ENCODE measurements around the gene DUSP11.
"Not testable (repeated sequence)": the region's sequence is repeated elsewhere in the genome, so short reads cannot be mapped to it uniquely, and the experiment has no call there.

Gene DUSP11

GRCh38 chr2:73811878-73812277 is 32.0 kb upstream of the DUSP11 start:
- Mint-ChIP-seq H3K36me3 (ENCODE audit: low read depth) (no peaks in the 10 kb centered on the region), H3K27me3 (no peaks in the 10 kb centered on the region), H3K4me3 (no peak overlapping the region), H3K27ac (no peak overlapping the region), H3K4me1 (no peaks in the 10 kb centered on the region), H3K9me3 (no peaks in the 10 kb centered on the region)
- DNase-seq (no peak), ATAC-seq (no peak)

GRCh38 chr2:73783883-73784282 is 4.0 kb upstream of the DUSP11 start, which contains the start of gene C2orf78:
Gene C2orf78, plus strand, starts transcription at chr2:73784183. Its CDS starts 127 bp downstream, at chr2:73784310.
- DNase-seq; H3K36me3 Mint-ChIP-seq (ENCODE audit: low read depth); ATAC-seq; H3K27me3 Mint-ChIP-seq; H3K27ac Mint-ChIP-seq; H3K4me1 Mint-ChIP-seq; H3K4me3 Mint-ChIP-seq; H3K9me3 Mint-ChIP-seq: not testable (repeated sequence)

- H3K4me3 Mint-ChIP-seq; H3K36me3 Mint-ChIP-seq (ENCODE audit: low read depth); ATAC-seq; H3K9me3 Mint-ChIP-seq; DNase-seq; H3K27me3 Mint-ChIP-seq; H3K27ac Mint-ChIP-seq: not testable (repeated sequence)
- peaks cover 13% of the 10 kb centered on the region for H3K4me1 Mint-ChIP-seq
Measured at GRCh38 chr2:73783402-73783801, 3.5 kb upstream of the DUSP11 start.

GRCh38 chr2:73780237-73780582 is 307 bp upstream of the DUSP11 start:
- Mint-ChIP-seq H3K27ac (peak overlapping the region; percentile 97), H3K36me3 (ENCODE audit: low read depth) (peaks cover 19% of the 10 kb centered on the region), H3K27me3 (peaks cover 2% of the 10 kb centered on the region), H3K4me3 (peak overlapping the region; percentile 100), H3K4me1 (peaks cover 27% of the 10 kb centered on the region), H3K9me3 (no peaks in the 10 kb centered on the region)
- DNase-seq (no peak), ATAC-seq (no peak)

- DNase-seq, ATAC-seq, H3K27me3 Mint-ChIP-seq, H3K9me3 Mint-ChIP-seq: not testable (repeated sequence)
- peak overlapping the region; percentile 100 for H3K4me3 Mint-ChIP-seq
- peaks cover 29% of the 10 kb centered on the region for H3K36me3 Mint-ChIP-seq (ENCODE audit: low read depth)
- peaks cover 31% of the 10 kb centered on the region for H3K4me1 Mint-ChIP-seq
- peak overlapping the region; percentile 97 for H3K27ac Mint-ChIP-seq
Measured at GRCh38 chr2:73778867-73779466, 936 bp downstream of the DUSP11 start.

- H3K9me3 Mint-ChIP-seq = no peaks in the 10 kb centered on the region
- DNase-seq = no peak
- H3K27me3 Mint-ChIP-seq = no peaks in the 10 kb centered on the region
- no peak for ATAC-seq
- no peak overlapping the region for H3K4me3 Mint-ChIP-seq
- H3K27ac Mint-ChIP-seq = no peak overlapping the region
- peaks cover 31% of the 10 kb centered on the region for H3K4me1 Mint-ChIP-seq
- H3K36me3 Mint-ChIP-seq (ENCODE audit: low read depth) = peaks cover 40% of the 10 kb centered on the region
Measured at GRCh38 chr2:73776869-73777519, 2.9 kb downstream of the DUSP11 start.

- no peak overlapping the region for H3K27ac Mint-ChIP-seq
- peaks cover 42% of the 10 kb centered on the region for H3K36me3 Mint-ChIP-seq (ENCODE audit: low read depth)
Measured at GRCh38 chr2:73776381-73776780, 3.5 kb downstream of the DUSP11 start.

GRCh38 chr2:73772819-73773218 is 7.1 kb downstream of the DUSP11 start:
- H3K4me3 Mint-ChIP-seq = no peak overlapping the region
- no peaks in the 10 kb centered on the region for H3K27me3 Mint-ChIP-seq
- H3K27ac Mint-ChIP-seq = no peak overlapping the region
- peaks cover 13% of the 10 kb centered on the region for H3K4me1 Mint-ChIP-seq
- no peak for ATAC-seq
- H3K9me3 Mint-ChIP-seq = no peaks in the 10 kb centered on the region
- DNase-seq = no peak
- peaks cover 60% of the 10 kb centered on the region for H3K36me3 Mint-ChIP-seq (ENCODE audit: low read depth)

More at GRCh38 chr2:73776381-73776780, 3.5 kb downstream of the DUSP11 start:
- no peaks in the 10 kb centered on the region for H3K27me3 Mint-ChIP-seq
- H3K4me1 Mint-ChIP-seq = peaks cover 31% of the 10 kb centered on the region
- ATAC-seq (no peak), DNase-seq (no peak)
- H3K4me3 Mint-ChIP-seq = no peak overlapping the region
- H3K9me3 Mint-ChIP-seq = no peaks in the 10 kb centered on the region

GRCh38 chr2:73770725-73771124 is 9.2 kb downstream of the DUSP11 start:
- DNase-seq (no peak), ATAC-seq (no peak)
- no peak overlapping the region for H3K4me3 Mint-ChIP-seq
- H3K27ac Mint-ChIP-seq = no peak overlapping the region
- H3K27me3 Mint-ChIP-seq = no peaks in the 10 kb centered on the region
- peaks cover 60% of the 10 kb centered on the region for H3K36me3 Mint-ChIP-seq (ENCODE audit: low read depth)
- peaks cover 3% of the 10 kb centered on the region for H3K4me1 Mint-ChIP-seq
- no peaks in the 10 kb centered on the region for H3K9me3 Mint-ChIP-seq

- Mint-ChIP-seq H3K27ac (no peak overlapping the region), H3K4me1 (no peaks in the 10 kb centered on the region), H3K27me3 (no peaks in the 10 kb centered on the region), H3K4me3 (no peak overlapping the region), H3K36me3 (ENCODE audit: low read depth) (peaks cover 49% of the 10 kb centered on the region), H3K9me3 (no peaks in the 10 kb centered on the region)
- ATAC-seq (no peak), DNase-seq (no peak)
Measured at GRCh38 chr2:73766994-73767393, 12.9 kb downstream of the DUSP11 start.

- Mint-ChIP-seq H3K27ac (no peak overlapping the region), H3K9me3 (no peaks in the 10 kb centered on the region), H3K4me1 (no peaks in the 10 kb centered on the region), H3K4me3 (no peak overlapping the region), H3K27me3 (no peaks in the 10 kb centered on the region), H3K36me3 (ENCODE audit: low read depth) (peaks cover 51% of the 10 kb centered on the region)
- DNase-seq (no peak), ATAC-seq (no peak)
Measured at GRCh38 chr2:73766349-73766748, 13.6 kb downstream of the DUSP11 start.

- DNase-seq (no peak), ATAC-seq (no peak)
- Mint-ChIP-seq H3K27me3 (no peaks in the 10 kb centered on the region), H3K4me3 (no peak overlapping the region), H3K27ac (no peak overlapping the region), H3K9me3 (no peaks in the 10 kb centered on the region), H3K36me3 (ENCODE audit: low read depth) (peaks cover 52% of the 10 kb centered on the region), H3K4me1 (no peaks in the 10 kb centered on the region)
Measured at GRCh38 chr2:73764945-73765344, 15.0 kb downstream of the DUSP11 start.

- no peaks in the 10 kb centered on the region for H3K27me3 Mint-ChIP-seq
- H3K4me1 Mint-ChIP-seq = no peaks in the 10 kb centered on the region
- H3K4me3 Mint-ChIP-seq = no peak overlapping the region
- ATAC-seq (no peak), DNase-seq (no peak)
- H3K36me3 Mint-ChIP-seq (ENCODE audit: low read depth) = peaks cover 47% of the 10 kb centered on the region
- H3K27ac Mint-ChIP-seq = no peak overlapping the region
- H3K9me3 Mint-ChIP-seq = no peaks in the 10 kb centered on the region
Measured at GRCh38 chr2:73762571-73762970, 17.3 kb downstream of the DUSP11 start.

GRCh38 chr2:73759904-73760303 is 20.0 kb downstream of the DUSP11 start:
- peaks cover 37% of the 10 kb centered on the region for H3K36me3 Mint-ChIP-seq (ENCODE audit: low read depth)
- H3K9me3 Mint-ChIP-seq = no peaks in the 10 kb centered on the region
- H3K27me3 Mint-ChIP-seq = no peaks in the 10 kb centered on the region
- DNase-seq (no peak), ATAC-seq (no peak)
- H3K4me3 Mint-ChIP-seq = no peak overlapping the region
- no peak overlapping the region for H3K27ac Mint-ChIP-seq
- H3K4me1 Mint-ChIP-seq = no peaks in the 10 kb centered on the region

- Mint-ChIP-seq H3K4me1 (no peaks in the 10 kb centered on the region), H3K27me3 (no peaks in the 10 kb centered on the region), H3K9me3 (no peaks in the 10 kb centered on the region), H3K36me3 (ENCODE audit: low read depth) (peaks cover 40% of the 10 kb centered on the region), H3K27ac (no peak overlapping the region), H3K4me3 (no peak overlapping the region)
- ATAC-seq = no peak
- no peak for DNase-seq
Measured at GRCh38 chr2:73759285-73759764, 20.6 kb downstream of the DUSP11 start.
